ENCODE measurements around the gene APP.

GRCh38 chr21:26003404-26003803, 167.2 kb downstream of the APP start:
- TF ChIP-seq TAF1 (IDR thresholded peaks at IDR 0.05; ENCODE audit: low read depth) (no peak), ZBTB7A (IDR thresholded peaks at IDR 0.05; ENCODE audit: low read depth) (no peak), EP300 (IDR thresholded peaks at IDR 0.05; ENCODE audit: borderline replicate concordance) (no peak), RAD21 (IDR thresholded peaks at IDR 0.05; ENCODE audit: low read depth) (no peak), YY1 (IDR thresholded peaks at IDR 0.05; ENCODE audit: low read depth) (no peak), CEBPB (IDR thresholded peaks at IDR 0.05) (no peak), NFIC (IDR thresholded peaks at IDR 0.05) (no peak), CREB1 (IDR thresholded peaks at IDR 0.05; ENCODE audit: low read depth) (no peak), TEAD4 (IDR thresholded peaks at IDR 0.05) (no peak)
- TF ChIP-seq, protein P1, sequence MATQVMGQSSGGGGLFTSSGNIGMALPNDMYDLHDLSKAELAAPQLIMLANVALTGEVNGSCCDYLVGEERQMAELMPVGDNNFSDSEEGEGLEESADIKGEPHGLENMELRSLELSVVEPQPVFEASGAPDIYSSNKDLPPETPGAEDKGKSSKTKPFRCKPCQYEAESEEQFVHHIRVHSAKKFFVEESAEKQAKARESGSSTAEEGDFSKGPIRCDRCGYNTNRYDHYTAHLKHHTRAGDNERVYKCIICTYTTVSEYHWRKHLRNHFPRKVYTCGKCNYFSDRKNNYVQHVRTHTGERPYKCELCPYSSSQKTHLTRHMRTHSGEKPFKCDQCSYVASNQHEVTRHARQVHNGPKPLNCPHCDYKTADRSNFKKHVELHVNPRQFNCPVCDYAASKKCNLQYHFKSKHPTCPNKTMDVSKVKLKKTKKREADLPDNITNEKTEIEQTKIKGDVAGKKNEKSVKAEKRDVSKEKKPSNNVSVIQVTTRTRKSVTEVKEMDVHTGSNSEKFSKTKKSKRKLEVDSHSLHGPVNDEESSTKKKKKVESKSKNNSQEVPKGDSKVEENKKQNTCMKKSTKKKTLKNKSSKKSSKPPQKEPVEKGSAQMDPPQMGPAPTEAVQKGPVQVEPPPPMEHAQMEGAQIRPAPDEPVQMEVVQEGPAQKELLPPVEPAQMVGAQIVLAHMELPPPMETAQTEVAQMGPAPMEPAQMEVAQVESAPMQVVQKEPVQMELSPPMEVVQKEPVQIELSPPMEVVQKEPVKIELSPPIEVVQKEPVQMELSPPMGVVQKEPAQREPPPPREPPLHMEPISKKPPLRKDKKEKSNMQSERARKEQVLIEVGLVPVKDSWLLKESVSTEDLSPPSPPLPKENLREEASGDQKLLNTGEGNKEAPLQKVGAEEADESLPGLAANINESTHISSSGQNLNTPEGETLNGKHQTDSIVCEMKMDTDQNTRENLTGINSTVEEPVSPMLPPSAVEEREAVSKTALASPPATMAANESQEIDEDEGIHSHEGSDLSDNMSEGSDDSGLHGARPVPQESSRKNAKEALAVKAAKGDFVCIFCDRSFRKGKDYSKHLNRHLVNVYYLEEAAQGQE (IDR thresholded peaks at IDR 0.05; ENCODE audit: low read depth): no peak

Measured in Ishikawa (cell line).